Astrocyte of the cerebellum (primary cell): ENCODE measurements around the gene RFESD.
"Not testable (repeated sequence)": the region's sequence is repeated elsewhere in the genome, so short reads cannot be mapped to it uniquely, and the experiment has no call there.

ENCODE experiments used
- DNase-seq: peaks from one replicate; pipeline ENCODE4 v3.0.0-alpha.2; 2011; ENCODE audit warnings: low read depth
- H3K4me3 ChIP-seq: 2 replicates; pipeline ENCODE4 v1.5.1; 2011; ENCODE audit warnings: mild to moderate bottlenecking, low read depth, low read length, moderate library complexity
- in situ Hi-C: cut with HindIII; loops from 2 replicates; pipeline ENCODE4 v1.10.0; 2017; ENCODE audit warnings: low sequenced_read_pairs
- TF ChIP-seq, protein P1 (sequence below): IDR thresholded peaks from 2 replicates; pipeline ENCODE4 v1.5.1; 2012; ENCODE audit warnings: low read length, low read depth, moderate library complexity, mild to moderate bottlenecking; ENCODE audit errors: missing control alignments

Gene RFESD

DNA sequence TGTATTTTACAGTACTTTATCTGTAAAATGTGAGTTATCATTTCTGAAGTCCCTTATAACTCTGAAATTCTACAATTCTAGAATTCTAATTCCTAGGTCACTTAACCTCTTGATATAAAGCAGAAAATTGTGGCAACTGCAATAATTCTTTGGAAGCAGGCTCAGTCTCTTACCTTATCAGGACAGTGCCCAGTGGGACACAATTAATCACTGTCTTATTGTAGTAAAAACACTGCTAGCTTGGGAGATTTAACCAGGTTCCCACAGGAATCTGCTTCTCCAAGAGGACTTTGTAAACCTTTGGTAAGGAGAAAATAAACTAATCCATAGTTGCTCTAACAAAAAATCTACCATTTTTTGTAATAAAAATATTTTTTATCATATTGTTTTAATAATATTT lies 54.5 kb downstream of the RFESD start:
- in situ Hi-C loops = no loop called here
- DNase-seq = no peak
- H3K4me3 ChIP-seq = no peak overlapping the region
- TF ChIP-seq, protein P1, sequence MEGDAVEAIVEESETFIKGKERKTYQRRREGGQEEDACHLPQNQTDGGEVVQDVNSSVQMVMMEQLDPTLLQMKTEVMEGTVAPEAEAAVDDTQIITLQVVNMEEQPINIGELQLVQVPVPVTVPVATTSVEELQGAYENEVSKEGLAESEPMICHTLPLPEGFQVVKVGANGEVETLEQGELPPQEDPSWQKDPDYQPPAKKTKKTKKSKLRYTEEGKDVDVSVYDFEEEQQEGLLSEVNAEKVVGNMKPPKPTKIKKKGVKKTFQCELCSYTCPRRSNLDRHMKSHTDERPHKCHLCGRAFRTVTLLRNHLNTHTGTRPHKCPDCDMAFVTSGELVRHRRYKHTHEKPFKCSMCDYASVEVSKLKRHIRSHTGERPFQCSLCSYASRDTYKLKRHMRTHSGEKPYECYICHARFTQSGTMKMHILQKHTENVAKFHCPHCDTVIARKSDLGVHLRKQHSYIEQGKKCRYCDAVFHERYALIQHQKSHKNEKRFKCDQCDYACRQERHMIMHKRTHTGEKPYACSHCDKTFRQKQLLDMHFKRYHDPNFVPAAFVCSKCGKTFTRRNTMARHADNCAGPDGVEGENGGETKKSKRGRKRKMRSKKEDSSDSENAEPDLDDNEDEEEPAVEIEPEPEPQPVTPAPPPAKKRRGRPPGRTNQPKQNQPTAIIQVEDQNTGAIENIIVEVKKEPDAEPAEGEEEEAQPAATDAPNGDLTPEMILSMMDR = no peak

DNA sequence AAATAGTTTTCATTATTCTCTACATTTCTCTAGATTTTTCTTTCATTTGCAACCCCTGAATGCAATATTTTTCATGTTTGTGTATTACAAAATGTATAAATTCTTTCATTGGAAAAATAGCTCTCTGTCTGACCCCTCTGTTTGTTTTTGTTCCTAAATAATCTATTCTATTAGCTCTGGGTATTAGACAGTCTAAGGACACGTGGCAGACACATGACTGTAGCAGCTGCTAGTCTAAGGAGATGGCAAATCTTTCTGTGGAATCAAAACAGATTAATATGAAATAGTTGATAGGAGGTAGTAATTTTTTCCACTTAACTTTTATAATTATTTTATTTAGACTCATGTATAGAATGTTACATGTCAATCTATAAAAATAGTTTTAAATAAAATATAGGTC lies 57.6 kb downstream of the RFESD start:
- TF ChIP-seq, protein P1 = no peak
- no peak for DNase-seq
- in situ Hi-C loops = no loop called here
- no peak overlapping the region for H3K4me3 ChIP-seq

DNA sequence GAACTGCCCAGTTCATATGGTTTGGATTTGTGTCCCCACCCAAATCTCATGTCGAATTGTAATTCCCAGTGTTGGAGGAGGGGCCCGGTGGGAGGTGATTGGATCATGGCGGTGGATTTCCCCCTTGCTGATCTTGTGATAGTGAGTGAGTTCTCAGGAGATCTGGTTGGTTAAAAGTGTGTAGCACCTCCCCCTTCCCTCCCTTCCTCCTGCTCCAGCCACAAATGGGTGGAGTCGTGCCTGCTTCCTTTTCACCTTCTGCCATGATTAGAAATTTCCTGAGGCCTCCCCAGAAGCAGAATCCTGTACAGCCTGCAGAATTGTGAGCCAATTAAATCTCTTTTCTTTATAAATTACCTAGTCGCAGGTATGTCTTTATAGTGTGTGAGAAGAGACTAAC lies 59.6 kb downstream of the RFESD start:
- DNase-seq, in situ Hi-C loops, H3K4me3 ChIP-seq: not testable (repeated sequence)

DNA sequence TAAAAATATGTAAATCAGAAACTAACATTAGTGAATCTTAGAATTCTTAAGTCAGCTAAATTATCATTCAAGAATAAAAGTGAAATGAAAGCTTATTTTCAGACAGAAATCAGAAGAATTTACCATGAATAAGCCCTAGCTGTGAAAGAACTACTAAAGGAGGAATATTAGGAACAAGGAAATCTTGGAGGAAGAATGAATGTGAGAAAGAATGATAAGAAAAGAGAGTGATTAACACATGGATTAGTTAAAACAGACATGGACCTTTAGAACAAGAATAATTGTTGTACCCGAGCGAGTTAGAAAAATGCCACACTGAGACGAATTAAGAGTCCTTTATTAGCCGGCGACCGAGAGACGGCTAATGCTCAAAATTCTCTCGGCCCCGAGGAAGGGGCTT lies 60.5 kb downstream of the RFESD start:
- in situ Hi-C loops = no loop called here
- TF ChIP-seq, protein P1 = no peak
- no peak for DNase-seq
- H3K4me3 ChIP-seq = no peak overlapping the region
